SU-DHL-6 (cell line): Measurements from ENCODE around the gene CLDN1.

Experiments used
- H2AFZ ChIP-seq: fragments of 200-600 bp; sonication (generic); 2 replicates; pipeline ENCODE4 v1.6.1; 2014; ENCODE audit warnings: low read depth, mild to moderate bottlenecking, moderate library complexity, mixed read lengths, antibody characterized with exemption, low read length; ENCODE audit not compliant: severe bottlenecking
- H3F3A ChIP-seq: fragments of 200-600 bp; shearing (Covaris generic); 2 replicates; pipeline ENCODE4 v1.6.0; 2016; ENCODE audit warnings: antibody characterized with exemption, mild to moderate bottlenecking; ENCODE audit not compliant: insufficient read depth
- H3K27ac ChIP-seq: fragments of 200-600 bp; sonication (generic); 2 replicates; pipeline ENCODE4 v1.5.1; 2016; ENCODE audit warnings: low read depth, mild to moderate bottlenecking, low read length, moderate library complexity, mixed read lengths
- H3K27me3 ChIP-seq: fragments of 200-600 bp; sonication (generic), shearing (Covaris generic); 2 replicates; pipeline ENCODE4 v1.6.0; 2014; ENCODE audit warnings: mild to moderate bottlenecking, low read length
- H3K36me3 ChIP-seq: fragments of 200-600 bp; sonication (generic); 2 replicates; pipeline ENCODE4 v1.6.1; 2014; ENCODE audit warnings: mild to moderate bottlenecking, low read length, mixed read lengths
- H3K4me2 ChIP-seq: fragments of 300-600, 200-600 bp; shearing (Covaris generic), sonication (generic); 2 replicates; pipeline ENCODE4 v1.6.0; 2014; ENCODE audit warnings: low read length, low read depth, mild to moderate bottlenecking; ENCODE audit not compliant: poor library complexity, severe bottlenecking
- H3K4me3 ChIP-seq: fragments of 200-600 bp; sonication (generic); 2 replicates; pipeline ENCODE4 v1.5.1; 2014; ENCODE audit warnings: antibody characterized with exemption, low read length, mild to moderate bottlenecking, mixed read lengths; ENCODE audit not compliant: insufficient read depth, poor library complexity, severe bottlenecking
- H3K79me2 ChIP-seq: fragments of 200-600 bp; sonication (generic); 2 replicates; pipeline ENCODE4 v1.6.1; 2014; ENCODE audit warnings: mild to moderate bottlenecking, low read length, moderate library complexity; ENCODE audit not compliant: insufficient read depth
- H3K9ac ChIP-seq: fragments of 200-600 bp; sonication (generic); 2 replicates; pipeline ENCODE4 v1.7.0; 2014; ENCODE audit warnings: mild to moderate bottlenecking, low read length
- H3K9me2 ChIP-seq: fragments of 200-600 bp; sonication (generic); replicated peaks from 2 replicates; pipeline ENCODE4 v1.6.1; 2014; ENCODE audit warnings: low read length; ENCODE audit not compliant: insufficient read depth
- H3K9me3 ChIP-seq: fragments of 200-600 bp; sonication (generic); 2 replicates; pipeline ENCODE4 v1.6.1; 2014; ENCODE audit warnings: low read length, mixed read lengths; ENCODE audit not compliant: insufficient read depth
- H4K20me1 ChIP-seq: fragments of 200-600 bp; sonication (generic); 2 replicates; pipeline ENCODE4 v1.6.1; 2014; ENCODE audit warnings: low read depth, mild to moderate bottlenecking, antibody characterized with exemption, low read length, moderate library complexity, mixed read lengths
- CTCF ChIP-seq: fragments of 200-600 bp; sonication (generic); IDR thresholded peaks from one replicate; pipeline ENCODE4 v1.5.1; 2017; ENCODE audit warnings: antibody characterized with exemption, mild to moderate bottlenecking, low read length, moderate library complexity; ENCODE audit not compliant: insufficient read depth, poor library complexity, severe bottlenecking
- EZH2phosphoT487 ChIP-seq: fragments of 200-600 bp; sonication (generic), shearing (Covaris generic); conservative IDR thresholded peaks from 2 replicates; pipeline ENCODE4 v1.6.1; 2018; ENCODE audit warnings: mild to moderate bottlenecking, antibody characterized with exemption, low read length, moderate library complexity, mixed read lengths

Gene CLDN1

GRCh38 chr3:190302212-190302867, 19.9 kb downstream of the CLDN1 start:
- Histone ChIP-seq H3K36me3 (no peaks in the 10 kb centered on the region), H2AFZ (no peak overlapping the region), H3K4me2 (no peak overlapping the region), H4K20me1 (no peaks in the 10 kb centered on the region), H3K27me3 (no peaks in the 10 kb centered on the region), H3K27ac (no peak overlapping the region), H3K79me2 (no peaks in the 10 kb centered on the region), H3K9ac (no peak overlapping the region), H3F3A (no peaks in the 10 kb centered on the region), H3K4me3 (no peak overlapping the region), H3K9me3 (no peaks in the 10 kb centered on the region), H3K9me2 (no peaks in the 10 kb centered on the region)
- TF ChIP-seq CTCF (no peak), EZH2phosphoT487 (no peak)

GRCh38 chr3:190301591-190301990, 20.7 kb downstream of the CLDN1 start:
- Histone ChIP-seq H3K4me3 (no peak overlapping the region), H3K27ac (no peak overlapping the region), H3K9ac (no peak overlapping the region), H3K9me3 (no peaks in the 10 kb centered on the region), H3F3A (no peaks in the 10 kb centered on the region), H3K79me2 (no peaks in the 10 kb centered on the region), H3K4me2 (no peak overlapping the region), H4K20me1 (no peaks in the 10 kb centered on the region), H3K27me3 (no peaks in the 10 kb centered on the region), H2AFZ (no peak overlapping the region), H3K36me3 (no peaks in the 10 kb centered on the region), H3K9me2 (no peaks in the 10 kb centered on the region)
- no peak for TF ChIP-seq EZH2phosphoT487
- TF ChIP-seq CTCF, result no peak

- H3K4me3 ChIP-seq, result no peak overlapping the region
Measured at GRCh38 chr3:190299969-190300368, 22.3 kb downstream of the CLDN1 start.

More at GRCh38 chr3:190299969-190300368, 22.3 kb downstream of the CLDN1 start:
- H3K27me3 ChIP-seq, result no peaks in the 10 kb centered on the region
- no peaks in the 10 kb centered on the region for H3K9me2 ChIP-seq
- H4K20me1 ChIP-seq, result no peaks in the 10 kb centered on the region
- H3F3A ChIP-seq, result no peaks in the 10 kb centered on the region
- no peak overlapping the region for H3K9ac ChIP-seq
- no peak overlapping the region for H3K4me2 ChIP-seq
- no peak overlapping the region for H2AFZ ChIP-seq
- no peaks in the 10 kb centered on the region for H3K9me3 ChIP-seq
- no peaks in the 10 kb centered on the region for H3K36me3 ChIP-seq
- TF ChIP-seq EZH2phosphoT487 (no peak), CTCF (no peak)
- no peak overlapping the region for H3K27ac ChIP-seq
- no peaks in the 10 kb centered on the region for H3K79me2 ChIP-seq
